OCI-LY3 (cell line): ENCODE results near the gene TUBGCP4.

Experiments
- H2AFZ ChIP-seq: fragments of 200-600, 300-600 bp; shearing (Covaris generic); 2 replicates; pipeline ENCODE4 v1.6.0; 2014; ENCODE audit warnings: antibody characterized with exemption, low read depth, low read length
- H3K27ac ChIP-seq: fragments of 200-600, 300-600 bp; sonication (generic); 2 replicates; pipeline ENCODE4 v1.5.1; 2014; ENCODE audit warnings: mild to moderate bottlenecking, low read length, moderate library complexity, mixed read lengths
- H3K27me3 ChIP-seq: fragments of 200-600, 300-600 bp; sonication (generic); 2 replicates; pipeline ENCODE4 v1.6.1; 2014; ENCODE audit warnings: low read depth, low read length, mixed read lengths
- H3K36me3 ChIP-seq: fragments of 200-600, 300-600 bp; sonication (generic); replicated peaks from 2 replicates; pipeline ENCODE3; 2014; ENCODE audit warnings: low read depth, low read length, mixed read lengths
- H3K4me1 ChIP-seq: fragments of 300-600, 200-600 bp; sonication (generic); 2 replicates; pipeline ENCODE4 v1.6.1; 2014; ENCODE audit warnings: low read length, mixed read lengths
- H3K4me2 ChIP-seq: fragments of 200-600, 300-600 bp; sonication (generic); 2 replicates; pipeline ENCODE4 v1.6.1; 2014; ENCODE audit warnings: low read length, mixed read lengths
- H3K4me3 ChIP-seq: fragments of 300-600, 200-600 bp; sonication (generic); 2 replicates; pipeline ENCODE4 v1.5.1; 2014; ENCODE audit warnings: antibody characterized with exemption, mild to moderate bottlenecking, low read length, moderate library complexity
- H3K79me2 ChIP-seq: fragments of 300-600, 200-600 bp; shearing (Covaris generic); 2 replicates; pipeline ENCODE4 v1.6.1; 2014; ENCODE audit warnings: mild to moderate bottlenecking, low read length, mixed read lengths
- H3K9ac ChIP-seq: fragments of 300-600, 200-600 bp; shearing (Covaris generic); 2 replicates; pipeline ENCODE4 v1.6.0; 2014; ENCODE audit warnings: mild to moderate bottlenecking, low read length, moderate library complexity
- H3K9me3 ChIP-seq: fragments of 200-600, 300-600 bp; shearing (Covaris generic); 2 replicates; pipeline ENCODE4 v1.6.1; 2014; ENCODE audit warnings: low read length, mixed read lengths; ENCODE audit not compliant: insufficient read depth
- H4K20me1 ChIP-seq: fragments of 200-600, 300-600 bp; sonication (generic); 2 replicates; pipeline ENCODE4 v1.6.1; 2016; ENCODE audit warnings: low read length, mixed read lengths; ENCODE audit not compliant: insufficient read depth
- EZH2phosphoT487 ChIP-seq: fragments of 200-600 bp; shearing (Covaris generic); IDR thresholded peaks from 2 replicates; pipeline ENCODE4 v1.6.1; 2018; ENCODE audit warnings: antibody characterized with exemption, mixed run types, low read depth
- TF ChIP-seq, protein P1 (sequence below): fragments of 200-600, 300-600 bp; sonication (generic); IDR thresholded peaks from 2 replicates; pipeline ENCODE4 v1.5.1; 2014; ENCODE audit warnings: antibody characterized with exemption, low read length, low read depth

TUBGCP4 gene, protein sequence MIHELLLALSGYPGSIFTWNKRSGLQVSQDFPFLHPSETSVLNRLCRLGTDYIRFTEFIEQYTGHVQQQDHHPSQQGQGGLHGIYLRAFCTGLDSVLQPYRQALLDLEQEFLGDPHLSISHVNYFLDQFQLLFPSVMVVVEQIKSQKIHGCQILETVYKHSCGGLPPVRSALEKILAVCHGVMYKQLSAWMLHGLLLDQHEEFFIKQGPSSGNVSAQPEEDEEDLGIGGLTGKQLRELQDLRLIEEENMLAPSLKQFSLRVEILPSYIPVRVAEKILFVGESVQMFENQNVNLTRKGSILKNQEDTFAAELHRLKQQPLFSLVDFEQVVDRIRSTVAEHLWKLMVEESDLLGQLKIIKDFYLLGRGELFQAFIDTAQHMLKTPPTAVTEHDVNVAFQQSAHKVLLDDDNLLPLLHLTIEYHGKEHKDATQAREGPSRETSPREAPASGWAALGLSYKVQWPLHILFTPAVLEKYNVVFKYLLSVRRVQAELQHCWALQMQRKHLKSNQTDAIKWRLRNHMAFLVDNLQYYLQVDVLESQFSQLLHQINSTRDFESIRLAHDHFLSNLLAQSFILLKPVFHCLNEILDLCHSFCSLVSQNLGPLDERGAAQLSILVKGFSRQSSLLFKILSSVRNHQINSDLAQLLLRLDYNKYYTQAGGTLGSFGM

GRCh38 chr15:43370975-43371974 is at the start of gene TUBGCP4, which contains the start of gene ZSCAN29:
TUBGCP4 (plus strand) TSS chr15:43371101; CDS start chr15:43371355, 254 bp downstream.
ZSCAN29 (minus strand) TSS chr15:43371043; CDS start chr15:43369913, 1,130 bp downstream.
- H3K4me2 ChIP-seq, result peak within 1 kb of the TSS; percentile 97
- H3K4me3 ChIP-seq, result peak within 1 kb of the TSS; percentile 90
- H4K20me1 ChIP-seq, result peaks cover 6% of the 10 kb centered on the region; the same call in 1 of the 2 replicates
- peaks cover 29% of the 10 kb centered on the region for H3K36me3 ChIP-seq
- H3K9ac ChIP-seq, result peak within 1 kb of the TSS; percentile 91
- TF ChIP-seq EZH2phosphoT487, result no peak
- TF ChIP-seq, protein P1, sequence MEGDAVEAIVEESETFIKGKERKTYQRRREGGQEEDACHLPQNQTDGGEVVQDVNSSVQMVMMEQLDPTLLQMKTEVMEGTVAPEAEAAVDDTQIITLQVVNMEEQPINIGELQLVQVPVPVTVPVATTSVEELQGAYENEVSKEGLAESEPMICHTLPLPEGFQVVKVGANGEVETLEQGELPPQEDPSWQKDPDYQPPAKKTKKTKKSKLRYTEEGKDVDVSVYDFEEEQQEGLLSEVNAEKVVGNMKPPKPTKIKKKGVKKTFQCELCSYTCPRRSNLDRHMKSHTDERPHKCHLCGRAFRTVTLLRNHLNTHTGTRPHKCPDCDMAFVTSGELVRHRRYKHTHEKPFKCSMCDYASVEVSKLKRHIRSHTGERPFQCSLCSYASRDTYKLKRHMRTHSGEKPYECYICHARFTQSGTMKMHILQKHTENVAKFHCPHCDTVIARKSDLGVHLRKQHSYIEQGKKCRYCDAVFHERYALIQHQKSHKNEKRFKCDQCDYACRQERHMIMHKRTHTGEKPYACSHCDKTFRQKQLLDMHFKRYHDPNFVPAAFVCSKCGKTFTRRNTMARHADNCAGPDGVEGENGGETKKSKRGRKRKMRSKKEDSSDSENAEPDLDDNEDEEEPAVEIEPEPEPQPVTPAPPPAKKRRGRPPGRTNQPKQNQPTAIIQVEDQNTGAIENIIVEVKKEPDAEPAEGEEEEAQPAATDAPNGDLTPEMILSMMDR, result peak; percentile 46
- H3K4me1 ChIP-seq, result peaks cover 18% of the 10 kb centered on the region
- H3K27me3 ChIP-seq, result no peaks in the 10 kb centered on the region
- H3K27ac ChIP-seq, result peak within 1 kb of the TSS; percentile 62
- H2AFZ ChIP-seq, result peak within 1 kb of the TSS; percentile 90
- no peaks in the 10 kb centered on the region for H3K9me3 ChIP-seq
- H3K79me2 ChIP-seq, result peaks cover 57% of the 10 kb centered on the region

GRCh38 chr15:43325039-43325684 is 45.7 kb upstream of the TUBGCP4 start:
- Histone ChIP-seq H3K27ac (no peak overlapping the region), H3K9ac (no peak overlapping the region), H3K4me2 (peak overlapping the region; percentile 56)

DNA sequence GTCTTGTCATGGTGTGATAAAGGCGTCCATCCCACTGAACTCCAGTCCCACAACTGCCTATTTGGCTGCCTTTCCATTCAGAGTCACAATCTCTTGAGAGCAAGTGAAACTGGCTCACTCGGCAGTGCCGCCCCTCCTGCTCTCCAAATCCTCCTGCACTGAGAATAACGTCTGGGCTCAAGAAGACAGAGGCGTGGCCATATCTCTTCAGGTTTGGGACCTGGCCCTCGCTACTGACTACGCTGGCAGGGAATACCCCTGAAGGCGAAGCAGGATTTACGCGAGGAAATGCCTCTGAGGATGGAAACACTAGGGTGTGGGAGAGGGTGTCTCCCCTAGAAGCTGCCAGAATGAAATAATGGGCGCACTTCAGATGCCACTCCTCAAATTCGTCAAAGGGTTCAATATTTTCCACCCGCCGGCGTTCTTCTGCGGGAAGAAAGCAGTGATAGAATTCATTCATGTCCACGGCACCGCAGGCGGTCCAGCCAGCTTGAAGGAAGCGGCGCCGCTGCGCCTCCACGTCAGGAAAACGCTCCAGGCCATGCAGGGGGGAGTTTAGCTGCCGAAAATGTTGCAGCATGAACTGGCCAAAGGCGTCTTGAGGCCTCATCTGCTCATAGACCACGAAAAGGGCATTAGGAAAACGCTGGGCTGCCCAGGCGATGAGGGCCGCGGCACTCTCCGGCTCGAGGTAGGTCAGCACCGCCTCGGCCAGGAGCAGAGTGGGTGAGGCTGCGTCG is 41.5 kb upstream of the TUBGCP4 start:
- H3K4me2 ChIP-seq, result no peak overlapping the region
- H3K36me3 ChIP-seq, result no peaks in the 10 kb centered on the region
- no peaks in the 10 kb centered on the region for H3K9me3 ChIP-seq
- H3K9ac ChIP-seq, result no peak overlapping the region
- H3K4me1 ChIP-seq, result peaks cover 12% of the 10 kb centered on the region
- no peak overlapping the region for H3K27ac ChIP-seq
- no peaks in the 10 kb centered on the region for H4K20me1 ChIP-seq
- H2AFZ ChIP-seq, result no peak overlapping the region
- H3K4me3 ChIP-seq, result no peak overlapping the region
- TF ChIP-seq EZH2phosphoT487, result no peak
- TF ChIP-seq, protein P1, result no peak
- no peaks in the 10 kb centered on the region for H3K27me3 ChIP-seq
- no peaks in the 10 kb centered on the region for H3K79me2 ChIP-seq

More at GRCh38 chr15:43325039-43325684, 45.7 kb upstream of the TUBGCP4 start:
- Histone ChIP-seq H2AFZ (no peak overlapping the region), H3K36me3 (no peaks in the 10 kb centered on the region), H3K4me3 (peak overlapping the region; percentile 25; the same call in 1 of the 2 replicates), H3K4me1 (peaks cover 12% of the 10 kb centered on the region), H3K79me2 (no peaks in the 10 kb centered on the region), H3K9me3 (no peaks in the 10 kb centered on the region), H3K27me3 (0 out of 2 replicates have a peak, but pooled peaks cover 5% of the 10 kb centered on the region), H4K20me1 (no peaks in the 10 kb centered on the region)
- TF ChIP-seq, protein P1, result no peak
- no peak for TF ChIP-seq EZH2phosphoT487
